Thyroid gland (tissue), 4 donors: ENCODE measurements around the gene SLC17A2. TPM values are rescaled to one million over a fixed set of nuclear protein-coding genes. Genes with fewer than 3 reads are reported as not detected.

Experiments used
- DNase-seq, 2 donors: peaks; one replicate each; pipeline ENCODE4 v3.0.0-alpha.2; 2019
- H3K27ac ChIP-seq, 3 donors: fragments of 200-600 bp; sonication (generic); 1 replicate in 2 of 3; 2 replicates in 1 of 3; pipeline ENCODE4 v1.5.1; 2016 to 2019; ENCODE audit warnings: mild to moderate bottlenecking in 1 of 3, moderate library complexity in 1 of 3
- H3K27me3 ChIP-seq: fragments of 200-600 bp; sonication (generic); one replicate; pipeline ENCODE4 v1.5.1; 2019
- H3K36me3 ChIP-seq, 2 donors: fragments of 200-600 bp; sonication (generic); one replicate each; pipeline ENCODE4 v1.5.1; 2016 to 2019
- H3K4me1 ChIP-seq, 2 donors: fragments of 200-600 bp; sonication (generic); one replicate each; pipeline ENCODE4 v1.5.1; 2017 to 2019
- H3K4me3 ChIP-seq, 3 donors: fragments of 200-600 bp; sonication (generic); replicated peaks in 1 of 3; 1 replicate in 2 of 3; 2 replicates in 1 of 3; pipeline ENCODE4 v1.5.1; 2016; ENCODE audit warnings: mild to moderate bottlenecking in 1 of 3
- H3K9me3 ChIP-seq: fragments of 200-600 bp; sonication (generic); one replicate; pipeline ENCODE4 v1.5.1; 2017
- CTCF ChIP-seq, 6 experiments: fragments of 200-600 bp in 3 of 6; fragments of 450-650 bp in 3 of 6; sonication (generic) in 3 of 6; IDR thresholded peaks; one replicate each; pipeline ENCODE4 v1.5.1; 2016 to 2019; ENCODE audit warnings: antibody characterized with exemption in 6 of 6, mild to moderate bottlenecking in 2 of 6, inconsistent platforms in 1 of 6, moderate library complexity in 1 of 6
- POLR2A ChIP-seq, 2 donors: fragments of 450-650 bp; IDR thresholded peaks; one replicate each; pipeline ENCODE4 v1.6.1; 2017; ENCODE audit warnings: antibody characterized with exemption in 2 of 2, mild to moderate bottlenecking in 2 of 2, moderate library complexity in 1 of 2
- WGBS, 2 donors: methylation state at CpG; one replicate each; pipeline ENCODE4 v1.1.5; 2017; 5-methylcytosine and 5-hydroxymethylcytosine counted together
- intact Hi-C: fragments of 100-400 bp; cut with DNase I; formaldehyde crosslinking; loops from one replicate; pipeline ENCODE4 v1.15.1; 2023
- total RNA-seq, 4 donors: library from RNA; depleted of rRNA; stranded (reverse); fragments of >200 nt; gene quantifications; one replicate each; pipeline ENCODE4 v1.2.3, GENCODE V29; 2016

The SLC17A2 gene
- total RNA-seq, 4 donors from 2014 or later = not detected

GRCh38 chr6:25921525-25922203 lies 8.8 kb downstream of the SLC17A2 start:
- no peaks in the 10 kb centered on the region for H3K9me3 ChIP-seq
- intact Hi-C loops = no loop called here
- DNase-seq = no peak
- no peak overlapping the region for H3K27ac ChIP-seq
- TF ChIP-seq CTCF (IDR thresholded peaks at IDR 0.05) = no peak
- no peak for TF ChIP-seq POLR2A (IDR thresholded peaks at IDR 0.05)
- no peak overlapping the region for H3K4me3 ChIP-seq
- H3K4me1 ChIP-seq = no peaks in the 10 kb centered on the region
- no peaks in the 10 kb centered on the region for H3K36me3 ChIP-seq
- no peaks in the 10 kb centered on the region for H3K27me3 ChIP-seq

GRCh38 chr6:25919657-25920056 lies 10.8 kb downstream of the SLC17A2 start:
- TF ChIP-seq POLR2A (IDR thresholded peaks at IDR 0.05) (no peak), CTCF (IDR thresholded peaks at IDR 0.05) (no peak)
- Histone ChIP-seq H3K9me3 (no peaks in the 10 kb centered on the region), H3K4me3 (no peak overlapping the region), H3K27ac (no peak overlapping the region), H3K27me3 (no peaks in the 10 kb centered on the region), H3K4me1 (no peaks in the 10 kb centered on the region), H3K36me3 (no peaks in the 10 kb centered on the region)
- DNase-seq = no peak
- intact Hi-C loops = no loop called here
- 90 to 91% methylated on average over 5 of the region's 5 CpGs for WGBS, 2 donors

GRCh38 chr6:25918083-25918683 lies 12.3 kb downstream of the SLC17A2 start:
- Histone ChIP-seq H3K9me3 (no peaks in the 10 kb centered on the region), H3K27me3 (no peaks in the 10 kb centered on the region), H3K27ac (no peak overlapping the region), H3K4me3 (no peak overlapping the region), H3K36me3 (no peaks in the 10 kb centered on the region), H3K4me1 (no peaks in the 10 kb centered on the region)
- intact Hi-C loops = no loop called here
- DNase-seq = no peak
- TF ChIP-seq CTCF (IDR thresholded peaks at IDR 0.05) (no peak), POLR2A (IDR thresholded peaks at IDR 0.05) (no peak)
- WGBS, 2 donors = 72 to 88% methylated on average over 5 of the region's 5 CpGs

- Histone ChIP-seq H3K27ac (no peak overlapping the region), H3K27me3 (no peaks in the 10 kb centered on the region), H3K4me3 (no peak overlapping the region), H3K4me1 (no peaks in the 10 kb centered on the region), H3K36me3 (no peaks in the 10 kb centered on the region), H3K9me3 (no peaks in the 10 kb centered on the region)
- 86 to 89% methylated on average over 7 of the region's 7 CpGs for WGBS, 2 donors
- no peak for DNase-seq
- intact Hi-C loops = no loop called here
- TF ChIP-seq POLR2A (IDR thresholded peaks at IDR 0.05) (no peak), CTCF (IDR thresholded peaks at IDR 0.05) (no peak)
These were observed 13.6 kb downstream of the SLC17A2 start for GRCh38 chr6:25916789-25917490.

- 91% methylated on average over 3 of the region's 3 CpGs for WGBS, 2 donors
- DNase-seq = no peak
- Histone ChIP-seq H3K4me1 (no peaks in the 10 kb centered on the region), H3K4me3 (no peak overlapping the region), H3K9me3 (no peaks in the 10 kb centered on the region), H3K27ac (no peak overlapping the region), H3K36me3 (no peaks in the 10 kb centered on the region), H3K27me3 (no peaks in the 10 kb centered on the region)
- TF ChIP-seq CTCF (IDR thresholded peaks at IDR 0.05) (no peak), POLR2A (IDR thresholded peaks at IDR 0.05) (no peak)
- intact Hi-C loops = no loop called here
These were observed 14.2 kb downstream of the SLC17A2 start for GRCh38 chr6:25916330-25916729.
